Endothelial cell (in vitro differentiated cells): ENCODE measurements around the gene FCHSD1. TPM values are rescaled to one million over a fixed set of nuclear protein-coding genes. Genes with fewer than 3 reads are reported as not detected.

Source experiments
- DNase-seq: peaks from one replicate; pipeline ENCODE4 v3.0.0; 2021; ENCODE audit warnings: low spot score
- H3K27ac Mint-ChIP-seq: one replicate; pipeline ENCODE4 v1.8.0; 2021; ENCODE audit warnings: mixed read lengths, inconsistent platforms; ENCODE audit not compliant: unreplicated experiment
- H3K27me3 Mint-ChIP-seq: one replicate; pipeline ENCODE4 v1.8.0; 2021; ENCODE audit warnings: mild to moderate bottlenecking, moderate library complexity, mixed read lengths, inconsistent platforms; ENCODE audit not compliant: unreplicated experiment
- H3K36me3 Mint-ChIP-seq: one replicate; pipeline ENCODE4 v1.8.0; 2021; ENCODE audit warnings: mild to moderate bottlenecking, low read depth, mixed read lengths, inconsistent platforms; ENCODE audit not compliant: unreplicated experiment
- H3K4me1 Mint-ChIP-seq: one replicate; pipeline ENCODE4 v1.8.0; 2021; ENCODE audit warnings: mild to moderate bottlenecking, mixed read lengths, inconsistent platforms; ENCODE audit not compliant: unreplicated experiment
- H3K4me3 Mint-ChIP-seq: one replicate; pipeline ENCODE4 v1.8.0; 2021; ENCODE audit warnings: mild to moderate bottlenecking, mixed read lengths, inconsistent platforms; ENCODE audit not compliant: unreplicated experiment
- H3K9me3 Mint-ChIP-seq: one replicate; pipeline ENCODE4 v1.8.0; 2021; ENCODE audit warnings: mixed read lengths, inconsistent platforms; ENCODE audit not compliant: unreplicated experiment
- total RNA-seq: library from RNA; stranded (reverse); fragmentation: NEBNext Ultra II Directional; extraction: Animal tissue kit (Norgen Biotek cat#: 25700); gene quantifications from one replicate; pipeline ENCODE4 v1.2.1, GENCODE V29; 2021; ENCODE audit not compliant: unreplicated experiment
- TF ChIP-seq, protein P1 (sequence below): fragments of 200-600 bp; sonication (generic); IDR thresholded peaks from one replicate; pipeline ENCODE4 v1.5.0; 2021; ENCODE audit warnings: antibody characterized with exemption; ENCODE audit not compliant: unreplicated experiment

Gene FCHSD1
- total RNA-seq, 1 donor from 2014 or later, result 63.3 TPM

DNA sequence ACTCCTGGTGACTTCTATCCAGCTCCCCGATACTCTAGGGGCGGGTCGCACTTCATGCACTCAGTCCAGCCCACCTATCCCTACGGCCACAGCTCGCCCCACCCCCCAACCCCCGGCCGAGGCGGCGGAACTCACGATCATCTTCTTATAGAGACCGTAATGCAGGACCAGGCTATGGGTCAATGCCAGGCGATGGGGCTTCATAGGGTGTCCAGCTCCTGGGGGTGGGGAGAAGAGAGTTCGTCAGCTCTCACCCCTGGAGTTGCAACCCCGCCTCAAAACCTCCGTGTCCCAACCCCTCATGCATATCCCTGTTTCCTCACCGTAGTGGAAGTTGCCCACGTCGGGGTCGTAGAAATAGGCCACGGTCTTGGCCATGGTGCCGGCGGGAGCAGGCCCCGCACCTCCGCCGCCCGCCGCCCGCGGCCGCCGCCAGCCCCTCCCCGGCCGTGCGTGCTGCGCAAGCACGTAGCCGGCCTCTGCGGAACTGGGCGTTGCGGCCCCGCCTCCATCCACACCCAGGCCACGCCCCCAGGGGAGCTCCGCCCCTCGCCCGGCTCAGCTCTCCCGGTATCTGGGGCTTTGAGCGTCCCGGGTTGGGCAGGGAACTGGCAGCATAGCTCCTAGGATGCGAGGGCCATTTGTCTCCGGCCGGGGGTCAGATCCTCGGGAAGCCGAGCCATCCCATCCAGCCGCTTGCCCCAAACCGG is 14.7 kb downstream of the FCHSD1 start, which contains the start of the genes HDAC3 and RELL2:
Gene HDAC3, minus strand, starts transcription at position 437 of the 710 bp plus-strand sequence. Its CDS starts 59 bp downstream, at position 378.
Gene RELL2, plus strand, starts transcription at position 585 of the 710 bp plus-strand sequence. CDS start 1,229 bp downstream, outside the sequence.
- Mint-ChIP-seq H3K4me1 (peaks cover 47% of the 10 kb centered on the region), H3K27ac (peak within 1 kb of the TSS; percentile 86), H3K27me3 (peaks cover 6% of the 10 kb centered on the region), H3K36me3 (peaks cover 6% of the 10 kb centered on the region), H3K9me3 (no peaks in the 10 kb centered on the region), H3K4me3 (peak within 1 kb of the TSS; percentile 95)
- peak; percentile 97 for DNase-seq
- TF ChIP-seq, protein P1, sequence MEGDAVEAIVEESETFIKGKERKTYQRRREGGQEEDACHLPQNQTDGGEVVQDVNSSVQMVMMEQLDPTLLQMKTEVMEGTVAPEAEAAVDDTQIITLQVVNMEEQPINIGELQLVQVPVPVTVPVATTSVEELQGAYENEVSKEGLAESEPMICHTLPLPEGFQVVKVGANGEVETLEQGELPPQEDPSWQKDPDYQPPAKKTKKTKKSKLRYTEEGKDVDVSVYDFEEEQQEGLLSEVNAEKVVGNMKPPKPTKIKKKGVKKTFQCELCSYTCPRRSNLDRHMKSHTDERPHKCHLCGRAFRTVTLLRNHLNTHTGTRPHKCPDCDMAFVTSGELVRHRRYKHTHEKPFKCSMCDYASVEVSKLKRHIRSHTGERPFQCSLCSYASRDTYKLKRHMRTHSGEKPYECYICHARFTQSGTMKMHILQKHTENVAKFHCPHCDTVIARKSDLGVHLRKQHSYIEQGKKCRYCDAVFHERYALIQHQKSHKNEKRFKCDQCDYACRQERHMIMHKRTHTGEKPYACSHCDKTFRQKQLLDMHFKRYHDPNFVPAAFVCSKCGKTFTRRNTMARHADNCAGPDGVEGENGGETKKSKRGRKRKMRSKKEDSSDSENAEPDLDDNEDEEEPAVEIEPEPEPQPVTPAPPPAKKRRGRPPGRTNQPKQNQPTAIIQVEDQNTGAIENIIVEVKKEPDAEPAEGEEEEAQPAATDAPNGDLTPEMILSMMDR, result no peak

DNA sequence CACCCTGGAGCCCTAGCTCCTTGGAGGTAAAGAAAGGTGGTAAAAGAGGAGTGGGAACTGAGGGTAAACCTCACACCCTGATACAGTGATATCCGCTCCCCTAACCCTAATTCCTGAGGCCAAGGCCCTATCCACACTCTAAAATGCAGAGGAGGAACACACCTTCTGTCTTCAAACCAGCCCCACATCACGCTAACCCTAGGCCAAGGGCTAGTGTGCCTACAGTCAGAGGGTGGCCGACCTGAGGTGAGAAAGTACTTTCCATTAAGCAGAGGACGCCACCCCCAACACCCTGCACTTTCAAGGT is 15.2 kb downstream of the FCHSD1 start:
- peak overlapping the region; percentile 95 for H3K4me3 Mint-ChIP-seq
- H3K9me3 Mint-ChIP-seq, result no peaks in the 10 kb centered on the region
- TF ChIP-seq, protein P1, result no peak
- H3K4me1 Mint-ChIP-seq, result peaks cover 42% of the 10 kb centered on the region
- peaks cover 6% of the 10 kb centered on the region for H3K36me3 Mint-ChIP-seq
- peaks cover 6% of the 10 kb centered on the region for H3K27me3 Mint-ChIP-seq
- H3K27ac Mint-ChIP-seq, result peak overlapping the region; percentile 86
- no peak for DNase-seq

DNA sequence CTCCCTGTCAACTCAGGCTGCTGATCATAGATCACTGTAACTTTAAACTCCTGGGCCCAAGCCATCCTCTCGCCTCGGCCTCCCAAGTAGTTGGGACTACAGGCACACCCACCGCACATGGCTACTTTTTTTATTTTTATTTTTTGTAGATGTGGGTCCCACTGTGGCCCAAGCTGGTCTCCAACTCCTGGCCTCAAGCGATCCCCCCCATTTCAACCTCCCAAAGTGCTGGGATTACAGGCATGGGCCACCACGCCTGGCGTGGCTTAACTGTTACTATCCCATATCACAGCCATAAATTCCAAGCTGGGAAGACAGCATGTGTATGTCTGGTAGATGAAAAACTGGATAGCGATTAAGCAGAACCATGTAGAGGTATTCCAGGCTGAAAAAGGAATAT is 15.6 kb downstream of the FCHSD1 start:
- TF ChIP-seq, protein P1, result no peak
- Mint-ChIP-seq H3K4me3 (peak overlapping the region; percentile 95), H3K27me3 (peaks cover 6% of the 10 kb centered on the region), H3K4me1 (peaks cover 37% of the 10 kb centered on the region), H3K36me3 (peaks cover 6% of the 10 kb centered on the region), H3K9me3 (no peaks in the 10 kb centered on the region), H3K27ac (peak overlapping the region; percentile 86)
- no peak for DNase-seq

DNA sequence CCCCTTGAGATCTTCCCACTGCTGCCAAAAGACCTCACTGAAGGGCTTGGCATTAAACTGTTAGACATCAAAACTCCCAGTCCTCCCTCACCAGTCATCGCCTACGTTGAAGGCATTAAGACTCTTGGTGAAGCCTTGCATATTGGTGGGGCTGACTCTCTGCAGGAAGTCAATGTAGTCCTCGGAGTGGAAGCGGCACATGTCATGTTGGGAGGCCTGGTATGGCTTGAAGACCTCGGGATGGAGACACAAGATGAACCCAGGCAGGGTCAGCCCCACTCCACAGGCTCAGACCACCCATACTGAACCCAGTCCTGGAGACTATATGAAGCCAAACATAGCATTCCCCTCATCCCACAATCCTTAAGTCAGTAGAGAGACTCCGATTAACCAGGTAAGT is 16.5 kb downstream of the FCHSD1 start:
- peaks cover 6% of the 10 kb centered on the region for H3K27me3 Mint-ChIP-seq
- H3K4me3 Mint-ChIP-seq, result peak overlapping the region; percentile 61
- TF ChIP-seq, protein P1, result no peak
- H3K4me1 Mint-ChIP-seq, result peaks cover 35% of the 10 kb centered on the region
- no peak overlapping the region for H3K27ac Mint-ChIP-seq
- DNase-seq, result no peak
- H3K36me3 Mint-ChIP-seq, result peaks cover 11% of the 10 kb centered on the region
- no peaks in the 10 kb centered on the region for H3K9me3 Mint-ChIP-seq

DNA sequence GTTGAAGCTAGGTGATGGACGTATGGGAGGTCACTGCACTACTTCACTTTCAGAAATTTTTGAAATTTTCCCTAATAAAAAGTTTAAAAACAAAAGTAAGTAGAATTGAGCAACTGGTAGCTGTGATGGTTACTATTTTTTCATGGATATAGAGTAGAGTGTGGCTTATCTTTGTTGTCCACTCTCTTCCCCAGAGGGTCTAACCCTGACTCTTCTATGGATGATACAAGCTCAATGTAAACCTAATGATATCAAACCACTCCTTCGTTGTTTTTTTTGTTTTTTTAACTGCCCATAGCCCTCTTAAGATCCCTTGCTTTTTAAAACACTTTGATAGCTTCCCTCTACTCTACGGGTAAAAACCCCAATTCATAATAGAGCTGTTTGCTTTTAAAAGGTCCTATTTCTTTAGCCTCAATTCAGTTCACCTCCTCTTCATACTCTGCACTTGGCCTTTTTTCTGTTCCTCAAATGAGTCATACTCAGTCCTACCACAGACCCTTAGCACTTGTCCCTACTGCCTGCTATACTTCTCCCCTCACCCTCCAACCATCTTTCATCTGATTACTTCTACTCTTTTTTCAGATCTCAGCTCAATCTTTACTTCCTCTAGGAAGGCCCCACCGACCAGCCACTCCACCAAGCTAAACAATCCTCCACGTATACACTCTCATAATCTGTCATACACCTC is 17.2 kb downstream of the FCHSD1 start:
- Mint-ChIP-seq H3K4me3 (peak overlapping the region; percentile 12), H3K36me3 (peaks cover 17% of the 10 kb centered on the region), H3K9me3 (no peaks in the 10 kb centered on the region), H3K4me1 (peaks cover 33% of the 10 kb centered on the region), H3K27me3 (peaks cover 6% of the 10 kb centered on the region), H3K27ac (peak overlapping the region; percentile 18)
- DNase-seq, result no peak
- TF ChIP-seq, protein P1, result no peak
